RPMI8226 (cell line): ENCODE results near the gene POLR2H.

ENCODE experiments used
- DNase-seq: peaks from one replicate; pipeline ENCODE4 v3.0.0-alpha.2; 2015

Gene POLR2H

DNA sequence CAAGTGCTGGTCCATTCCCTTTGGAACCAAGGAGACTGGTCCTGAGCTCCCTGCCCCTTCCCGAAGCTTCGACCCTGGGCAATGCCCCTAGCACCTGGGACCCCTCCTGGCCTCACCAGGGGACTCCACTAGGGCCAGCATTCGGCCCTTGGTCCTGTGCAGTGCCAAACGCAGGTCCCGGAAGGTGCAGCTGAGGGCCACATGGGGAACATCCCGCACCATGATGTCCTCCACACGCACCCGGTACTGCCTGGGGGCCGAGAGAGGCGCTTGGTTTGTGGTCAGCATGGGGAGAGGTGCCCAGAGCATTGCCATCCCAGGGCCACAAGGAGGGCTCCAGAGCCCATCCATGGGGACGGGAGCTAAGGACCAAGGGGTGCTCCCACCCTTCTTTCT is 8.0 kb upstream of the POLR2H start:
- DNase-seq: no peak

DNA sequence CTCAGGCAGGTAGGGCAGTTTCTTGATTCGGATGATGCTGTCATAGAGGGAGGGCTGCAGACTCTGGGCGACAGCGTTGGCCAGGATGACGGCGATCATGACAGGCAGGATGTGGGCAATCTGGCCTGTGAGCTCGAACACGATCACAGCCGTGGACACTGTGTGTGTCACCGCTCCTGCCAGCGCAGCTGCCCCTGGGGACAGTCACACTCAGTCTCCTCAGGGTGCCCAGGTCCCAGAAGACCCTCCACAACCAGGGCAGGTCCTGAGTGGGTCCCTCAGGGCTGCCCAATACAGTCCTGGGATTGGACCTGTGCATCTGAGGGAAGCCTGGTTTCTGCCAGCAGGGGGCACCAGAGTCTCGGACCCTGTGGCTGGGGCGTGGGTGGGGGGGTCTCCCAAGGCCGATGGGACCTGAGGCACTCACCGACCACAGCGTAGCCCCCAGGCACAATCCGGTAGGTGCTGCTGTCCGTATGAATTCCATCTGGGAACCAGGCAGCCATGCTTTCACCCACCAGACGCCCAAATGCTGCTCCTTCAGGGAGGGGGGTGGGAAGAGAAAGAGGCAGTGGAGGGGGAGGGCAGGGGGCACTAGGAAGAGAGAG is 7.3 kb upstream of the POLR2H start:
- peak; percentile 68 for DNase-seq

DNA sequence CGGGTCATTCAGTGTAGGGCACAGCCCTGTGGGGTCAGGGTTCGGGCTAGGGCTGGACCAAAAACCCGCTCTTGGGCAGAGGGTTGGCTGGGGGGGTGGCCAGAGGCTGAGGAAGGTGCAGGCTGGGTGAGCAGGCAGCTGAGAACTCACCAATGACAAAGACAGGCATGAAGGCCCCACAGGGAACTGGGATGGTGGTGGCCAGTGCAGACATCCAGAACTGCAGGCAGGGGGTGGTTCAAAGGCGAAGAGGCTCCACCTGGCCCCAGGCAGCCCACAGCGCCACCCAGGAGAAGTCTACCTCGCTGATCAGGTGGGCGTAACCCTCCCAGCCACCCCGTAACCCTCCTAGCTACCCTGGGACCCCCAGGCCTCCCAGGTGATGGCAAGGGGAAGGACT is 6.8 kb upstream of the POLR2H start:
- DNase-seq: no peak

DNA sequence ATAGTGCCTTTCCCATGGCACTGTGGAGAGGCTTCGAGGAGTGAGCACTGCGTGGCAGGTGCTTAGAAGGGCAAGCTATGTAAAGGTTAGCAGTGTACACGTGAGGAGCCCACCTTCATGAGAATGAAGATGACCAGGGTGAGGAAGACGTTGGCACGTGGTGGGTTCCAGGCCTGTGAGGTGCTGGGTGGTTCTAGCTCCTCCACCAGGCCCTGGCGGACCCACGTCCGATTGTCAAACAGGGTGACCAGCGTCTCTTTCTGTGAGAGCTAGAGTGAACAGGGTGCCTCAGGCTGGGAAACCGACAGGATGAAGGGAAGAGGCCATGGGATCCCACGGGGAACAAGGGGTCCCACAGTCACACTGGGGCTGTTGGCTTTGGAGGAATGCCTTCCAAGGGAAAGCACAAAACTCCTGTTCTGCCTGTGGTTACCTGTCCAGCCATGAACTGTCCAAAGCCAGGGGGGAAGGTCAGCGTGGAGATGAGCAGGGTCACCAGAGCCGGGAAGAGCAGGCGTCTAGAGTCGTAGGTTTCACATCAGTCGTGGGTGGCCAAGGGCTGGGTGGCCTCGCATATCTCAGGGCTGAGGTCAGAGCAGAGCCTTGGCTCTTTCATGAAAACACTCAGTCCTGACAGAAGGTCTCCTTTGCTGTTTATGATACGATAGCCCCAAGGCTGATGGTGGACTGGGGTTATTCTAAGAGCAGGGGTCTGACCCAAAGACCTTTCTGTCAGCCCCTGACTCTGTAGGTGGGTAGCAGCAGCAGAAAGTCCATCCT is 6.1 kb upstream of the POLR2H start:
- DNase-seq: no peak

DNA sequence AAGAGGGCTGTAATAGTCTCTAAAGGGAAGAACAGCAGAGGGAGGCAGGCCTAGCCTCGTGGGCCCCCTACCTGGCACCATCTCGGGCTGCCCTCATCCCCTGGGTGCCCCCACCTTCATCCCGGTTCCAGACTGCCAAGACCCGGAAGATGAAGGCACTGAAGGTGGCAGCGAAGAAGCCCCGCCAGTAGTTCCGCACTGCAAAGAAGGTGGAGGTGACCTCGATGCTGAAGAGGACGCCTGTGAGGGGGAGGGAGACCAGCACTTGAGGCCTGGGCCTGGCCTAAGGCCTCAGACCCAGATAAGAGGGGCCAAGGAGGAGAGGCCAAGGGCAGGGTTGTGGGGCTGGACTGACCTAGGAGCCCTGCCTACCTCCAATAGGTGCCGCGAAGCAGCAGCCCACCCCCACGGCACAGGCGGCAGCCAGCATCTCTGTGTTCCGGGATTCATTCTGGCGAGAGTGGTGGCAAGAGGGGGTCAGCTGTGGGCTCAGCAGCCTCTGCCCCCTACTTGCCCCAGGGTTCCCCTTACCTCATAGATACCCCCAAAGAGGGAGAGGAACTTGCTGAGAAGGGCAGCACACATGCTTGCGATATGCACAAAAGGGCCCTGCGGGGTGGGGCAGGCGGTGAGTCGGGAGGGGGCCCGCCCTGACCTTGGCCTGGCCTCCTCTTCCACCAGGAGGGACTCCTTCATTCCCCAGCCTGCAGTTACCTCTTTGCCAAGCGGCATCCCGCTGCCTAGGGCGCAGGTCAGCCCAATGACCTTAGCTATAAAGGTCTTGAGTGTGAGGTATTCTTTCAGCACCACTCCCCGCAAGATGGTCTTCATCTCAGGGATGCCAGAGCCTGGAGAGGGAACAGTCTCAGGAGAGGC is 4.0 kb upstream of the POLR2H start:
- no peak for DNase-seq

DNA sequence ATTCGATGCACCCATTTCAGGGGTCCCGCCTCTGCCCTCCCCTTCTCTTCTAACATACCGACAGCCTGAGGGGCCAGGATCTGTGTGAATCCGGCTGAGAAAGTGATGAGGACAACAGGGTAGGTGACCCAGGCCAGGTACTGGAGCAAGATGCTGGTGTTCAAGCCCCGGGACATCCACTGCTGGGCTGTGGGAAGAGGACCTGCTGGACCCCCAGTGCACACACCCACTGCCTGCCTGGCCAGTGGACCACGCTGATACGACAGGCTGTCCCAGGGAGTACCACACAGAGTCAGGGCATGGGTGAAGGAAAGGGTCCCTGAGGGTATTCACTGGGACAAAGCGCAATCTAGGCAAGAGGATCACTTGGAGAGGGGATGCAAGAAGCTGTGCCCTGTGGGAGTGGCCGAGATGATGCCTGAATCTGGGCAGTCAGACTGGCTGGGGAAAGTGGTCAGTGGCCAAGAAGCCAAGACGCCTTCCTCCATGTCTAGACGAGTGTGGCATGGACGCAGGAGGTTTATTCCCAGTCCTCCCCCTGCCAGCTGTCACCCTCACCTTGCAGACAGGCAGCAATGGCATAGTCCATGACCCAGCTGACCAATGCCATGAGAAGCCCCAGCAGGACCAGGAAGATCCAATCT is 3.3 kb upstream of the POLR2H start:
- no peak for DNase-seq

DNA sequence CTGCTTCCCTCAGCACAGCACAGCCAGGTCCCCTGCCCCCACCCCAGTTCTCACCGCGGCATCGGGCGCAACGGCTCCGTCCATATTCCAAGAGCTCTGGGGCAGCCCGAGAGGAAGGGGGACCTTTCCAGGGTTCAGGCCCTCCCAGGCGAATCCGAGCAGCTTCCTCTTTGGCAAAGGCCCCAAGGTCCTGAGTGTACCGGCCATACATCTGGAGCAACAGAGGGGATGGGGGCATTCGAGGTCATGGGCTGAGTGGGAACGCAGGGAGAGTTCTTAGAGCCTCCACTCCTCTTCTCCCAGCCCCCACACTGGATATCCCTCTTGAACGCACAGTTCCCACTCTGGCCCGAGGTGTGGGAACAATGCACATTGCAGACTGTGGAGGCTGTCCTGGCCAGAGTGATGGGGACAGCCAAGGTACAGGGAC is 2.6 kb upstream of the POLR2H start:
- DNase-seq: no peak

DNA sequence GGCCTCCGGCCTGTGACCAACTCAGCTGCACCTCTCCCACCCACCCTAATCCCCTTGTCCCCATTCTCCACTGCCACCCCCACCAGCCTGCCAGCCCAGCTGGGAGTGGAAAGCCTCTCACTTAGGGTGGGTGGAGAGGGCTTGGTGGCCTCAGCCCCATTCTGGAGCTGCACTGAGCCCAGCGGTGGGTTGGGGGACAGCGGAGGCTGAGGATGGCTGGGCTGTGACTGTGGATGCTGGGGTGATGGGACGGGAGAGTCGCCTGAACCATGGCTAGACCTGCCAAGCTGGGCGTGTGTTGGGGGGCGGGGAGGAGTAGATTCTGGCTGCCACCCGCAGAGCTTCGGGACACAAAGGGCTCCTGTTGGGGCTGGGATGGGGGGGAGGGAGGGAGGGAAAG is 1.9 kb upstream of the POLR2H start:
- DNase-seq: no peak

DNA sequence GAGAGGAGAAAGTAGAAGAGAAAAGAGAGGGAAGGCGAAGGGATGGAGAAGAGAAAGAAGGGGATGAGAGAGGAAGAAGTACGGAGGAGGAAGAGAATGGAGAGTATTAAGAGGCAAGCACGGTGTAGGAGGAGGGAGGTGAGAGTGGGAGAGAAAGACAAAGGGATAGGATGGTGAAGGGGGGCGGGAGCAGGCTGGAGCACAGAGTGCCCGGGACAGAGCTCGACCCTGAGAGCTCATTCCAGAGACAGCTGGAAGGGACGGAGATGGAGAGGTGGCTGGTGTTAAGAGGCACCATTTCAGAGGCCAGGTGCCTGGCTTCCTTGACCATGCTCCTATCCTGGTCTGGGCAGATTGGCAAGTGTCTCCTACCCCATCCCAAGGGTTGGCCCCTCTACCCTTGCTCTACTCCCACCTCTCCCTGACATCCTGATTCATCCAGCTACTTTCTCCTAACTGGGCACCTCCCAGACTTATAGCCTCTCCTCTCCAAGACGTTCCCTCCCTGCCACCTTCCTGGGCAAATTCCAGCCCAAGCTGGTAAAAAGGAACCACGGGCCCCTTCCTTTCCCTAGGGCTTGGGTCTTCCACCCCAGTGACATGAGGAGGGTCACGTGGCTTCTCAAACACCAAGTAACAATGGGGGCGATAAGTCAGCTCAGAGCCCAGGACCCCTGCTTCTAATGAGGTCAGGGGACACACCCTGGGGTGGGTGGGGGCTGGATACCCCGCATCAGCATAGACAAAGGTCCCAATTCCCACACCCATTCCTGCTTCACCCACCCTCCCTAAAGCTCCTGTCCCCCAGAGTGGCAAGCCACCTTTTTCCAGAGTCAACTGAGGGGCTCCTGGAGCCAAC is 1.2 kb upstream of the POLR2H start:
- DNase-seq: no peak

DNA sequence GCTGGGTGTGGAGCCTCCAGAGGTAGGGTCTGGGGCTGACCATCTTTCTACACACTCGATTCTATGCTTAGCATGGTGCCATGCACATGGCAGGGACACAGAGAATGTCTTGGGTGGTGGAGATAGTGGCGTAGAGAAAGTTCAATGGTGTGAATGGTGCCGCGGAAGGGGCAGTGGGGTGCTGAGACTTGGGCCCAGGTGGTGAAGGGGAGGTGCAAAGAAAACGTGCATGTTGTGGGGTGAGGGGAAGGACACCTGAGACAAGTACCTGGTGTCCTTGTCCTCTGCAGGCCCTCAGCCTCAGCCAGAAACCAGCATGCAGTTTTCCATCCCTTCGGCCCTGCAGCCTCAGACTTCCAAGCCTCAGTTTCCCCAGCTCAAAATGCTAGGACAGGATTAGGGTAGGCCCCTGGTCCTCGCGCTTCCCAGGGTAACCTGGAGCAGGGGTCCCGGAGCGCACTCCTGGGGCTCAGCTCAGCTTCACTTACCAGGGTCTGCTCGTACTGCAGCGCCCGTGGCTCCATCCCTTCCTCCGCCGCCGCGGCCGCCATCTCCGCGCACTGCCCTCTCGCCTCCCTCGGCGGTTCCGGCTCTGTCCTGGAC is 480 bp upstream of the POLR2H start:
- DNase-seq: peak; percentile 29

DNA sequence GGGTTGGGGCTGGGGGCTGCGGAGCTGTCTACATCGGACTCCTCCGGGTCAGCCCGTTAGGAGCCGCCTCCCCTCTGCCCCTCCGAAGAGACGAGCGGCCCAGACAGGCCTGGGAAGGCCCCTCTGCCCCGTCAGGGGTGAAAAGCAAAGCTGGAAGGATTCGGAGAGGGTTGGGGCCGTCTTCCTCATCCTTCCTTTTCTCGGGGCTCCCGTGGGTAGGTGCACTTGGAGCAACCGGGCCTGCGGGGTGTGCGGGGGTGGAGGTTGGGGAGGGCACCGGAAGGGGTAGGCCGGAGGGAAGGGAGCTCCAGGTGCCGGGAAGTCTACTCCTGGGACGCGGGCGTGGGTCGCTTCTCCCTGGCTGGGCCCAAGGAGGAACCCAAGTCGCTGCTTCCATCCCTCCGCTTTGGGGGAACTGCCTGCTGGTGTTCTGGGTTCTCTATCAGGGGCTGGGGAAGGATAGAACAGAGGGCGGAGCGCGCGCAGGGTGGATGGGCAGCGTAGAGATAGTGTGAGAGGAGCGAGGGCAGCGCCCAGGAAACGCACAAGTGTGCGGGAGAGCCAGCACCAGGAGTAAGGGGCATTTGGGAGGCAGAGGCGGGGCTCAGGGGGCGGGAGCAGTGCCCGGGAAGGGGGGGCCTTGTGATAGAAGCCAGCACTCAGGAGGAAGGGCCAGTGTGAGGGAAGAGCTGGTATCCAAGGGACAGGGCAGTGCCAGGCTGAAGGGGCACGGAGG is 590 bp downstream of the POLR2H start:
- peak; percentile 63 for DNase-seq

DNA sequence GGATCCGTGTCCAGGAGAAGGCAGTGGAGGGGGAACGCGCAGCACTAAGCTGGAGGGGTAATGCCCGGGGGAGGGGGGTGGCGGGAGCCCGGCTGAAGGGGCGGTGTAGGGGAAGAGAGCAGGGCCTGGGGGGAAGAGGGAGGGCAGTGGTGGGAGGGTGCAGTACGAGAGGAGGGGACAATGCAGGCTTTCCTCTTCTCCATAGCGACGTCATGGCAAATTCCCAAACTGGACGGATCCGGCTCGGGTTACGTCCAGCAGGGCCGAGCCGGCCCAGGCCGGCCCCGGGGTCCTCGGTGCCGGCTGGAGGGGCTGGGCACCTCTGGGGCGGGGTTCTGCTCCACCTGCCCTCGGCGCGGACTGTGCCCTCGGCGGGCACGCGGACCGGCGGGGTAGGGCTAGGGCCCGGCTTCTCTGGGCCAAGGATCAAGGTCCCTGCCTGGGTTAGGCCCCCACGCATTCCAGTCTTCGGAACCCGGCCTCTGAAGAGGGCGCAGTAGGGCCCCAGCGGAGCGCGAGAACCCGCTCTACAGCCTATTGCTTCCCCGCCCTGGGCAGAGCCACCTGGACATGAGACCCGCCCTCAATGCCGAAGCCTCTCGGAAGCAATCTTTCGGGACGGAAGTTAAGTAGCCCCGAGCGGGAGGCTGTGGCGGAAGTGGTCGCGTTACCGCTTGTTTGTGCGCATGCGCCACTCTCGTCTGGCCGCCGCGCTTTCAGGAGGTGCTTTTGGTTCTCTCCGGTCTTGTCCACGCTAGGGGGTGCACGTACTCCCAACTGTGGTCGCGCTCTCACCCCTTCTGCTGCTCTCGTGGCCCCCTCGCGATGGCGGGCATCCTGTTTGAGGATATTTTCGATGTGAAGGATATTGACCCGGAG is 1.4 kb downstream of the POLR2H start:
- peak; percentile 99 for DNase-seq

DNA sequence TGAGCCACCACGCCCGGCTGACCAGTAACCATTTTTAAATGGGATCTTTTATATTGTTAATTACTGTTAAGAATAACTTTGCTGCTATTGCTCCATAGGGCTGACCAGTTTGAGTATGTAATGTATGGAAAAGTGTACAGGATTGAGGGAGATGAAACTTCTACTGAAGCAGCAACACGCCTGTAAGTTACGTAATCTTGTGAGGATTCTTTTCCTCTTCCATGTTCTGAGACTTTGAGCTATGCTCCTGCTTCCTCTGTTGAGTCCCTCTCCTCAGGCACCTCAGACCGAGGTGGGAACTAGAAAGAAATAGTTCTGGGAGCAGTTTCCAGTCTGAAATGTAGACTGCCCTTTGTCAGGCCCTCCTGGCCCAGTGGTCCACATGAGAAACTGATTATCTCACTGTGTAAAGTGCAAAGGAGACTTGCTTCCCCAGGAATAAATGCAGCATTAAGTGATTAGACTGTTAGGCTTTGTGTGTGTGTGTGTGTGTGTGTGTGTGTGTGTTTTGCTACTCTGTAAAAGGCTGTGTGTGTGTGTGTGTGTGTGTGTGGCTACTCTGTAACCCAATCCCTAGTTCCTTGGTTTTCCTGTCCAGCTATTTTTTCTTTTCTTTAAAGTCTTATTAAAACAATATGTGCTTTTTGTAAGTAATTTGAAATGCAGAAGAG is 5.2 kb downstream of the POLR2H start:
- DNase-seq: no peak

DNA sequence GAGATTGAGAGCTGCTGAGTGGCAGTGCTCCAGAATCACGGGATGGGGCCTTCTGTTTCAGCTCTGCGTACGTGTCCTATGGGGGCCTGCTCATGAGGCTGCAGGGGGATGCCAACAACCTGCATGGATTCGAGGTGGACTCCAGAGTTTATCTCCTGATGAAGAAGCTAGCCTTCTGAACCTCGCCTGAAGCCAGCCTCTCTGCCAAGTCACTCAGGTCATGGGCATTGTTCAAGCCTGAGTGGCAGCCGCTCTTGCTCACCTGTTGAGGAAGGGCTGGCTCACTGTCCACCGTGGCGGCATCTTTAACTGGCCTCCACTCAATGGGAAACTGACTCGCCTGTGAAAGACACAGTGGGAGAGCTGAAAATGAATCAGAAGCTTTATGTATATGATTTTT is 6.6 kb downstream of the POLR2H start:
- DNase-seq: no peak

DNA sequence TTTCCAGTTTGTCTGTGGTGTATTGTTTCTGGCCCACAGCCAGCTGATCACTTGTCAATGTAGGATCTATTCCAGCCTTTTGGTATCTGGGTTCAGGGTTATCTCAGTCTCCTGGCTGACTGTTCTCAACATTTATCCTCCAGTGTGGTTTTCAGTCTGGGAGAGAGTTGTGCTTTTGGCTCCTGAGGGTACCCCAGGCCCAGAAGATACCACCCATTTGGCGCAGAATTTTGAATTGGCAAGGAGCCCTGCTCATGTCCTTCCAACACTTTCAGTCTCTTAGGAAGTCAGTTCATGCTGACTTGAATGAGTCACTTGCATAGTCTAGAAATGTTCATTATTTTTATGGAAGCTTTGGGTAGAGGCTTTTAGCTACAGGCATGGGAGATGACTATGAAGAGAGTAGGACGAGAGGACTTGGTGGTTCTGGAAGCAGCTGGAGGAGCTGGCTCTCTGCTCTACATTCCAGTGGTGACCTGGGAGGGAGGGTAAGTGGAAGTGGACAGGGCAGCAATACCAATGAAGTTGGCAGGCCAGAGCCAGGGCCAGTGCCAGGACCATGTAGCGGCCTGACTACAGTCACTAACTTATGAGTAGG is 7.2 kb downstream of the POLR2H start:
- no peak for DNase-seq

DNA sequence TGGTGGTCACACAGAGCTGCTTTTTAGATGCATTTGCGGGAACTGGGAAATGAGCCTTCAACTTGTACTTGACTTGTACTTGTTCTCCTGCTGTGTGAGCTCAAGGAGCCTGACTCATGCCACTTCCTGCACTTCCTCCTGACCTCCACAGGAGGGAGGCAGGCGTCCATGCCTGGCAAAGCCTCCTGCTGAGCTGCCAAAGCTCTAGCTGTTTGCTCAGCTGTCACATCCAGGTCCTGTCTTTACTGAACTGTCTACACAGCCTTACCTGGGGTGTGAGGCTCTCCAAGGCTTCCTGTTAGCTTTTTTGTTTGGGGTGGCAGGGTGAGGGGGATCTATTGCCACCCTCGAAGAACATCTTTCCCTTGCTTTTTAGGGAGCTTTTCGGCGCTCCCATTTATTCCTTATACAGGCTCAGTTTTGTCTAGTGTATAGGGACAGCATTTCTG is 10.1 kb downstream of the POLR2H start:
- DNase-seq: peak; percentile 89

DNA sequence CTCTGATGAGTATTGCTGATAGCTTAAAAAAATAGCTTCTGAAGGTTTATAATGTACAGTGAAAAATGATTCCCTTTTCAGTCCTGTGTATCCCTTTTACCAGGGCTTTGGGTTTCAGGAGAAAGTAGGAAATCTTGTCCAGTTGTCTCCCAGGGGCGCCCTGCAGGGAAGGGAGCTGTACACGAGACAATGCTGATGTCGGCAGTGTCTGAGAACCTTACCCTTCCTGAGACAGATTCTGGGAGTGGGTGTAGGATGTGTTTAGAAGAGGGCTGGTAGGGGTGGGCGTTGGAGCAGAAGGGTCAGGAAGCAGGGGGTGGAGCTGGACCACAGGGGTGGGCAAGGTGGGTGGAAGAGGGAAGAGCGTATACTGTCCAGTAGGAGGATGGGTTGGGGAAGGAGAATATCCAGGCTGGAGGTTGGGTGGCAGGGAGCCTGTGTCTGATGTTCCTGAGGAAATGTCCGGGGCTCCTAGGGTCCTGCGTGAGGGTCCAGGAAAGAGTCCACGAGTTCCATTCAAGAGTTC is 10.8 kb downstream of the POLR2H start:
- DNase-seq: no peak

DNA sequence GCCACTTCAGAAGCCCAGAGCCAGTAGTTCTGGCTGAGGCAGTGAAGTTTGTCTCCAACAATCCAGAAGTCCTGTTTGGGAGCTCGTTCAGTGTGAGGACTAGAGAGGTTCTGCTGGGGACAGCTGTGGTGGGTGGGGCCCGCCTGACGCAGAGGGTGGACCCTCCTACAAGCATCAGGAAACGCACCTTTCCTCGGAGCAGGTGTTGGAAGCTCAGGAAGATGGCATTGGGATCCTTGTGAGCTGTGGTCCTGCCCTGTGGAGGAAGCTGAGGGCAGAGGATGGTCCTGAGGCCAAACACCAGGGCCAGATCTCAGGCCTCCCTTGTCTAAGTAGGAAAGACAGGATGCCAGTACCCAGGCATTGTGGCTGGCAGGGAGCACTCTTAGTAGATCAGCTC is 11.4 kb downstream of the POLR2H start:
- DNase-seq: no peak

DNA sequence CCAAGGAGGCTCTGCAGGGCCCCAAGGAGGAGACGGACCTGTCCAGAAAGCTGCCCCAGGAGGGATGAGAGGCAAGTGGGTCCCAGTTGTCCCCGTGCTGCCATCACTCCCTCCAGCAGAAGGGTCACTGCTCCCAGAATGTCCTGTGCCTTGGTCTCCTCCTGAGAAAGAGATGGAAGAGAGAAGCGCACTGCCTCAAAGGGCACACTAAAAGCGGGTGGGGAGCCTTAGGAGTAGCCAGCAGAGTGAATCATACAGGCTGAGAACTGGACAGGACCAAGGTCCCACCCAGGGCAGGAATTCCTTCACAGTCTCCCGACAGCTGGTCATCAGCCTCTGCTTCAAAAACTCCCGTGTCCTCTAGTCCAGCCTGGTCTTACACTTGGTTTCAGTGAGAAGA is 11.9 kb downstream of the POLR2H start:
- no peak for DNase-seq
